NB4 (cell line): ENCODE results near the gene TRIM62.

ENCODE experiments used
- DNase-seq: peaks from one replicate; pipeline ENCODE4 v3.0.0; 2010; ENCODE audit warnings: low read depth
- H3K4me3 ChIP-seq: one replicate; pipeline ENCODE4 v1.5.1; 2011; ENCODE audit warnings: mild to moderate bottlenecking, low read depth, low read length, moderate library complexity
- MYC ChIP-seq: IDR thresholded peaks from 2 replicates; pipeline ENCODE4 v1.6.1; 2011; ENCODE audit warnings: low read depth, low read length
- POLR2A ChIP-seq: IDR thresholded peaks from 2 replicates; pipeline ENCODE4 v1.6.1; 2011; ENCODE audit warnings: mild to moderate bottlenecking; ENCODE audit not compliant: insufficient read length; ENCODE audit errors: extremely low read depth
- TF ChIP-seq, protein P1 (sequence below): IDR thresholded peaks from 2 replicates; pipeline ENCODE4 v1.6.1; 2011; ENCODE audit warnings: low read depth, low read length
- TF ChIP-seq, protein P2 (sequence below): IDR thresholded peaks from one replicate; pipeline ENCODE4 v1.5.1; 2012; ENCODE audit warnings: low read depth, low read length

TRIM62 gene

DNA sequence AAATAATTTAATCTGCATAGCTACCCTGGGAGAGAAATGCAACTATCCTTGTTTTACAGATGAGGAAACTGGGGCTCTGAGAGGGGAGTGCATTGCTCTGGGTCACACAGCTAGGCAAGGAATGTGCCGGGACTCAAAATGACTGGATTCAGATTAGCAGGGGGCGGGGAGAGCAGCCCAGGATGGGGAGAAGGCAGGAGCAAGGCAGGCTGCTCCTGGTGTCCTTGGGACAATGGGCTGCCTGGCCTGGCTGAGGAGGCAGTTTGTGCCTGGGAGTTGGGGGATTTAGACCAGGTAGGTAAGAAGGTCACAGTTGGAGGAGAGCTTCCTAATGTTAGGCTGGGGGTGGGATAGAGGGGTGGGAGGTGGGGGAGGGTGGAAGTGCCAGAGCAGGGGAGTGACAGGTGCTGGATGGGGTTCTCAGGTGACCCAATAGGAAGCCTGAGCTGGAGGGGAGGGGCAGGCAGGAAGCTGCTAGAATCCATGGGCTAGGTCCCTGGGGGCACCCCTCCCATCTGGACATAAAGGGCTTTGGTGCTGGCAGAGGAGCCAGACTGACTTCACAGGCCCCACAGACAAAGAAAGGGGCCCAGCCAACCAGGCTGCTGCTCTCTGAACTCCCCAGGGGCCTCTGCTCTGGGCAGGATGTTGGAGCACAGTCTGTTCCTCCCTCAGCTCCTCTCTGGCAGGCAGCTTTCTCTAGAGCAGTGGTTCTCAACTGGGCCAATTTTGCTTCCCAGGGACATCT lies 29.0 kb downstream of the TRIM62 start:
- H3K4me3 ChIP-seq, result no peak overlapping the region
- peak; percentile 67 for DNase-seq
- TF ChIP-seq POLR2A (no peak), MYC (no peak)
- TF ChIP-seq, protein P1, sequence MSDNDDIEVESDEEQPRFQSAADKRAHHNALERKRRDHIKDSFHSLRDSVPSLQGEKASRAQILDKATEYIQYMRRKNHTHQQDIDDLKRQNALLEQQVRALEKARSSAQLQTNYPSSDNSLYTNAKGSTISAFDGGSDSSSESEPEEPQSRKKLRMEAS, result no peak
- TF ChIP-seq, protein P2, sequence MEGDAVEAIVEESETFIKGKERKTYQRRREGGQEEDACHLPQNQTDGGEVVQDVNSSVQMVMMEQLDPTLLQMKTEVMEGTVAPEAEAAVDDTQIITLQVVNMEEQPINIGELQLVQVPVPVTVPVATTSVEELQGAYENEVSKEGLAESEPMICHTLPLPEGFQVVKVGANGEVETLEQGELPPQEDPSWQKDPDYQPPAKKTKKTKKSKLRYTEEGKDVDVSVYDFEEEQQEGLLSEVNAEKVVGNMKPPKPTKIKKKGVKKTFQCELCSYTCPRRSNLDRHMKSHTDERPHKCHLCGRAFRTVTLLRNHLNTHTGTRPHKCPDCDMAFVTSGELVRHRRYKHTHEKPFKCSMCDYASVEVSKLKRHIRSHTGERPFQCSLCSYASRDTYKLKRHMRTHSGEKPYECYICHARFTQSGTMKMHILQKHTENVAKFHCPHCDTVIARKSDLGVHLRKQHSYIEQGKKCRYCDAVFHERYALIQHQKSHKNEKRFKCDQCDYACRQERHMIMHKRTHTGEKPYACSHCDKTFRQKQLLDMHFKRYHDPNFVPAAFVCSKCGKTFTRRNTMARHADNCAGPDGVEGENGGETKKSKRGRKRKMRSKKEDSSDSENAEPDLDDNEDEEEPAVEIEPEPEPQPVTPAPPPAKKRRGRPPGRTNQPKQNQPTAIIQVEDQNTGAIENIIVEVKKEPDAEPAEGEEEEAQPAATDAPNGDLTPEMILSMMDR, result no peak

DNA sequence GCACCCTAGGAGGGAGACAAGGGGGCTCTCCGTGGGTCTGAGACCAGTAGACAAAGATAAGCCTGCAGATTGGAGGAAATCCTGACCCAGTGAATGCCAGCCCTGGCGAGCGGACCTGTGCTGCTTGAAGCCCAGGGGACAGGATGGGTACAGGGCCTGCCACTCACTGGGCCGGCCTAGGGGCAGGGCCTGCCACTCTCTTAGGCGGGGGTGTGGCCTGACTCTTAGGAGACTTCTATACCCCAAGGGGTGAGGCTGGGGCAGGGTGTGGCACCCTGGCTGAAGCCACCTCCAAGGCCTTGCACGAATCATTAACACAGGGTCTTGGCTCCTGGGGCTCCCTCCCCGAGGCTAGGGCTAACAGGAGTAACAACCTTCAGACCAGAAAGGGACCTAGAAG lies 30.7 kb downstream of the TRIM62 start:
- TF ChIP-seq MYC (no peak), POLR2A (no peak)
- H3K4me3 ChIP-seq, result no peak overlapping the region
- no peak for DNase-seq

DNA sequence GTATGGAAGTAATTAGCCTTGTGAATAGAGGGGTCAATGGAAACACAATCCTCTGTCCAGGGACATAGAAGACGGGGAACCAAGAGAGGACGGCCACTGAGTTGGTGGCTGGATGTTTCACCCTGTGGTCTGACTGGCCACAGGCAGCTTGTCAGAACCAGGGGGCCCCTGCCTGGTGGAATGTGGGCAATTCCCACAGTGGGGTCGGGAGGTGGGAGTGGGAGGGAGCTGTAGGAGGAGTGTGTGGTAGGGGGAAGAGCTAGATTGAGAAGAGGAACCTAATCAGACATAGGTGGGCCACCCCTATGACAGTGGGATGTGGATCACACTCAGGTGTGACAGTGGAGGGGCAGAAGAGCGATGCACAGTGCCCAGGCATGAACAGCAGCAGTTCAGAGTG lies 31.3 kb downstream of the TRIM62 start:
- TF ChIP-seq POLR2A (no peak), MYC (no peak)
- TF ChIP-seq, protein P1, result no peak
- TF ChIP-seq, protein P2, result no peak
- H3K4me3 ChIP-seq, result no peak overlapping the region
- no peak for DNase-seq

DNA sequence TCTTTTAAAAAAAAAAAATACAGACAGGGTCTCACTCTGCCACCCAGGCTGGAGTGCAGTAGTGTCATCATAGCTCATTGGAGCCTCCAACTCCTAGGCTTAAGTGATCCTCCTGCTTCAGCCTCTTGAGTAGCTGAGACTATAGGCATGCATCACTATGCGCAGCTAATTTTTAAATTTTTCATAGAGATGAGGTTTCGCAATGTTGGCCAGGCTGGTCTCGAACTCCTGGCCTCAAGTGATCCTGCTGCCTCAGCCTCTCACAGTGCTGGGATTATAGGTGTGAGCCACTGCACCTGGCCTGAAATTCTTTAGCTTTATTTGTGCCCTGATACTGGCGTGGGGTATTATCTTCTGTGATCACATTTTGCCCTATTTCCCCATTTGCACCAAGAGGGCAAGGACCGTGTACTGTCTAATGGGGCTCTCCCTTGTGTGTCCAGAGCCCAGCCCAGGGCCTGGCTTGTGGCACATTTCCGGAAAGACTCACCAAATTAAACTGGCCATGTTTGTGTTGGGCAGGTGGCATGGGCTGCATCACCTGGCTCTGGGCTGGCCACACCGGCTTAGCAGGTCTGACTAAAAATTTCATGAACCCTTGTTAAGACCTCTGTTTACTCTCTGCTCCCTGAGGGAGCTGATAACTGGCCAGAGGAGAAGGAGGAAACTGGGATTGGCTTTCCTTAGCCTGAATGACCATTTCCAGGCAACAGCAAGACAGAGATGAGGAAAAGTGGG lies 32.2 kb downstream of the TRIM62 start:
- no peak for DNase-seq
- no peak for TF ChIP-seq MYC
- TF ChIP-seq POLR2A, result no peak
- TF ChIP-seq, protein P1, result no peak
- TF ChIP-seq, protein P2, result no peak
- H3K4me3 ChIP-seq, result no peak overlapping the region

DNA sequence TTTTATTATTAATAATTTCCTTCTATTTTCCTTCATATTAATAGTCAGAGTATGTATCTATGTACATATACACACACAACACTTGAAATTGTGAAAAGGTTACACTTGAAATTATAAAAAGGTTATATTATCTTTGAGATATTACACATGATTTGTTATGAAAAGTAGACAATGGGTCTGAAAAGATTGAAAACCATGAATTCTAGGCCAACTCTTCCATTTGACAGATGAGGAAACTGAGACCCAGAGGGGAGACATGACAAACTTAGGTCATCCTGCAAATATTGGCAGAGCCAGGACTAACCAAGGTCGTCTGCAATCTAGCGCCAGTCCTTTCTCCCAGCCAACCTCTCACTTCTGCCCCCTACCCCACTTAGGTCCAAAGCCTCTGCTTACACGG lies 33.2 kb downstream of the TRIM62 start:
- TF ChIP-seq MYC, result no peak
- TF ChIP-seq POLR2A, result no peak
- TF ChIP-seq, protein P1, result no peak
- TF ChIP-seq, protein P2, result no peak
- no peak for DNase-seq
- no peak overlapping the region for H3K4me3 ChIP-seq

DNA sequence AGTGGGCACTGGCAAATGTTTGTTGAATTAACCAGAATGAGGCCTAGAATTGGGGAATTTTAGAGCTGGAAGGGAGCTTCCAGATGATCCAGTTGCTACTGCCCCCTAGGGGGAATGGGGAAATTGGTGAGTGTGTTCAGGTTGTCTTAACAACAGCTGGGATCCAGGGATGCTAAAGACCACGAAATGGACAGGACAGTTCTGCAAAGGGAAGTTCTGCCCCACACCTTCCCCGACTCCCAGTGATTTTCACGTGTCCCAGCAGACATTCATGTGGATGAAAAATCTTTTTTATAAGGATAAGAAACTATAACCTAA lies 33.9 kb downstream of the TRIM62 start:
- H3K4me3 ChIP-seq, result no peak overlapping the region
- peak; percentile 47 for DNase-seq
- TF ChIP-seq MYC (no peak), POLR2A (no peak)
- TF ChIP-seq, protein P2, result peak; percentile 52
- TF ChIP-seq, protein P1, result no peak
